OCI-LY7 (cell line): ENCODE measurements around the gene BBLN.

Source experiments
- CTCF ChIP-seq: fragments of 200-600 bp; sonication (generic); conservative IDR thresholded peaks from 2 replicates; pipeline ENCODE4 v1.5.1; 2014; ENCODE audit warnings: mild to moderate bottlenecking, antibody characterized with exemption, low read length, moderate library complexity, mixed read lengths
- EZH2phosphoT487 ChIP-seq: fragments of 200-600 bp; sonication (generic); IDR thresholded peaks from 2 replicates; pipeline ENCODE4 v1.6.1; 2018; ENCODE audit warnings: low read depth, borderline replicate concordance, mild to moderate bottlenecking, mixed run types, antibody characterized with exemption, low read length, moderate library complexity, mixed read lengths

- TF ChIP-seq CTCF (no peak), EZH2phosphoT487 (no peak)
Measured at GRCh38 chr9:128187361-128187760, 27.3 kb downstream of the BBLN start.
